Hepatocyte (in vitro differentiated cells): Measurements from ENCODE around the gene CHSY1.

Source experiments
- CTCF ChIP-seq: fragments of 200-600 bp; sonication (generic); IDR thresholded peaks from 2 replicates; pipeline ENCODE4 v1.5.1; 2016; ENCODE audit warnings: antibody characterized with exemption, mild to moderate bottlenecking; ENCODE audit not compliant: poor library complexity
- EZH2 ChIP-seq: fragments of 200-600 bp; sonication (generic); IDR thresholded peaks from 2 replicates; pipeline ENCODE4 v1.6.1; 2016; ENCODE audit warnings: antibody characterized with exemption, mild to moderate bottlenecking, borderline replicate concordance
- EZH2phosphoT487 ChIP-seq: fragments of 200-600 bp; sonication (generic); IDR thresholded peaks from one replicate; pipeline ENCODE4 v1.6.1; 2018; ENCODE audit warnings: antibody characterized with exemption, mild to moderate bottlenecking, low read depth, moderate library complexity; ENCODE audit not compliant: unreplicated experiment, severe bottlenecking

- no peak for TF ChIP-seq EZH2
- no peak for TF ChIP-seq CTCF
- no peak for TF ChIP-seq EZH2phosphoT487
These were observed 78.4 kb downstream of the CHSY1 start for GRCh38 chr15:101173233-101174119.
